Activated CD8-positive, alpha-beta memory T cell treated with anti-CD3 and anti-CD28 coated beads for 4 hours (primary cell): ENCODE results near the gene TRAIP.
"Not testable (repeated sequence)": the region's sequence is repeated elsewhere in the genome, so short reads cannot be mapped to it uniquely, and the experiment has no call there.

Source experiments
- DNase-seq, 2 donors: peaks; one replicate each; pipeline ENCODE4 v3.0.0-alpha.2; 2020; ENCODE audit warnings: low read depth in 2 of 2

The TRAIP gene

DNA sequence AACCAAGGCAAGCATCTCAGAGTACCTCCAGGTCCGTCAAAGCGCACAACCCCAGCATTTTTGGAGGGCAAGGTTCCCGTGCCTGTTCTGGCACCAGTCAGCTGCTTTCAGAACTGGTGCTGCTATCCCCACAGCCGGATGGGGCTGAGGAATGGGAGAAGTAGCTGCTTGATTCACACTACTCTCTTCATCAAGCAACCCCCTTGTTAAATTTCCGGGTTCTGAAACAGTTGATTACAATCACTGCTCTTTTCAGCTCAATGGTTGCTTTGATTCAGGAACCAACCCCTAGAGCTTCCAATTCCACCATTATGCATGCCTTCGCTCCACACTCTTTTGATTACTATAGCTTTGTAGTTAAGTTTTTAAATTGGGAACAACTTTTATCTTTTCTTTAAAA is 30.3 kb downstream of the TRAIP start:
- DNase-seq = no peak

DNA sequence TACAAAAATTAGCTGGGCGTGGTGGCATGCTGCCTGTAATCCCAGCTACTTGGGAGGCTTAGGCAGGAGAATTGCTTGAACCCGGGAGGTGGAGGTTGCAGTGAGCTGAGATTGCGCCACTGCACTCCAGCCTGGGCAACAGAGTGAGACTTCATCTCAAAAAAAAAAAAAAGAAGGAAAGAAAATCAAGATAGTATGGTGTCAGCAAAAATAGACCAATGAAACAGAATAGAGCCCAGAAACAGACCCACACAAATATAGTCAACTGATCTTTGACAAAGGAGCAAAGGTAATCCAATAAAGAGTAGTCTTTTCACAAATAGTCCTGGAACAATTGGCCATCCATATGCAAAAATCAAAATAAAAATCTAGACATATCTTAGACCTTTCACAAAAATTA is 33.2 kb downstream of the TRAIP start:
- not testable (repeated sequence) for DNase-seq

DNA sequence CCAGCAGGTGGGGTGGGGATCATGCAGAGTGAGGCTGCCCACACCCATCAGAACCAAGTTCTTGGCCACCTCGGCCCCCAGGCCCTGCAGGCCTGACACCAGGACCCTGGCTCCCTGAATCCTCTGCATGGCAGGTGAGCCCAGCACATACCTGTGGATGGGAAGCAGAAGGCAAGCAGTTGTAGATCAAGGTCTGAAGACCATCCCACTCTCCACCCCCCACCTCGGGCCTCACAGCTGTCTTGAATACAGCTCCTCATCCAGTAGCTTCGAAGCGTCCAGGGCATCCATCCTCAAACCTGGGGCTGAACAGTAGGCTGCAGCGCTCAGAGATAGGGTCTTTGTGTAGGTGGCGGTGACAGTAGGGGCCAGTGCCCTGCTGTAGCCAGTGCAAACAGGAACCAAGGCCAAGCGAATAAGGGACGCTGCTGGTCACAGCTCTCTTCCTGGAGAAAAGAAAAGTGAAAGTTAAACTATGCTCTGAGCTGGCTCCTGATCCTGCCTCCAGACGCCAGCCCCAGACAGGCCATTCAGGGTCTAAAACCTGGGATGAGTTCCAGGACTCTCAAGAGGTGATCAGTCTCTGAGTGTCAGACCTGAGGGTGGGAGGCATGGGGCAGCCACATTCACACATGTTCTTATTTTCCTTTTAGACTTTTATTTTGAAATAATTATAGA is 42.7 kb downstream of the TRAIP start, which contains the start of gene UBA7:
Gene UBA7 (minus strand): TSS at position 457 of the 678 bp plus-strand sequence. CDS start 166 bp downstream, at position 291.
- DNase-seq = no peak

DNA sequence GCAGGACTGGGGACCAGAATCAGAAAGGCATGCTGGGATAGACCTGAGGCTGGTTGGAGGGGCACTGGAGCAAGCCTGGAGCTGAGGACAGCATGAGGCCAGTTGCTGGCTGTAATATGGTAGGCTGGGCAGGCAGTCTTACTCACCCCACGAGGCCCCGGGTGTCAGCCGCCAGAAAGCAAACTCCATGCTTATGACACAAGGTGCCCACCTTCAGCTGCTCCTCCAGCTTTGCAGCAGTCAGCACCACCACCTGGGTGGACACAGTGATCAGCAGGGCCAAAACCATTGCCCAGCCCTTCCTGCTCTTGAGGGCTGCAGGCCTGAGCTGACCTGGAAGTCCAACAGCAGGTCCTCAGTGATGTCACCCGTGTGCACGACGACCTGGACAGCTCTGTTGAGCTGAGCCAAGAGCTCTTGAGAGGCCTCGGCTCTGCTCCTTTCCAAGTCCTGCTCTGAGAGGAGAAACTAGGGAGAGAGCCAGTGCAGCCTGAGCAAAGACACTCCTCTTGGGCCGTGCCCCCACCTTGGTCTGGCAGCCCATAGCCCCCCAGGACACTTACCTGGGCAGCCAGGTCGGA is 43.4 kb downstream of the TRAIP start:
- no peak for DNase-seq

DNA sequence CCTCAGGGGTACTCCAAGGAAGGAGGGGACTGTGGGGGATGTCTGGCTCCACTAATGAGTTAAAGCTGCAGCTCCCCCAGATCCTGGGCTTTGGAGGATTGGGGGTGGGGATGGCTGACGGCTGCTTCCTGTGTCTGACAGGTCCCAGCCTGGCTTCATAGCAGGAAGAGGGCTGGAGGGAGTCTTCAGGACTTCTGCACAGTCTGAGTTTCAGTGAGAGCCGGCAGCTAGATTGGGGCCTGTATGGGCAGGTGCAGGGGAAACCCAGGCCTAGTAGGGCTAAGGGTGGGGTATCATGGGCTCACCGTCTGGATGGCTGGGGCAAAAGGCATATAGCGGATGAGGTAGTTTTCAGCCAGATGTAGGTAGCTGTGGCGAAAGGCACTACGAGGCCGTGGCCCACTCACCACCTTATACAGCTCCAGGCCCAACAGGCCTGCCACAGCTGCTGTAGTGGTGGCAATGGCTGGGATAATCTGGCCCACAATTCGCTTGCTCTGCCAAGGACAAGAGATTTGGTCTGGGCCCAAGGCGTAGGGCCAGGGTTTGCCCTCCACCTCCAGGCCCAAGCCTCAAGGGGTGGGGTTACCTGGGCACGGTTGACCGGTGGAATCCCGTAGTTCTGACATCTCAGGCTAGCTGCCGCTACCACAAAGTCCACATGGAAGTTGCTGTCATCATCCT is 48.8 kb downstream of the TRAIP start:
- DNase-seq = no peak

DNA sequence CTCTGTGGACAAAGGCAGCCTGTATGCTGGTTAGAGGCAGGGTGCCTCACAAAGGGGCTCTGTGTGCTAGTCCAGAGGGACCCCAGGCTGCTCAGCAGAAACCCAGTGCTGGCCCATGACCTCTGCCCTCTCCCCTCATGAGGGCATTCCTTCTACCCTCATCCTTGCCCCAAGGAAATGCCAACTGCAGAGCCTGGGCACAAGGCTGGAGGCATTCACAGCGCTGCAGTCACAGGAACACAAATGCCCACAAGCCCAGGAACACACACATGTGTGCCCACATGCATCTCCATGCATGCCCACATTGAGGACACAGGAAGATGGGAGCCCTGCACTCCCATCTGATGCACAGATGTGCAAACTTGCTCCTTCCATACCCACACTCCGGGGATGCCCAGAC is 49.5 kb downstream of the TRAIP start:
- no peak for DNase-seq

DNA sequence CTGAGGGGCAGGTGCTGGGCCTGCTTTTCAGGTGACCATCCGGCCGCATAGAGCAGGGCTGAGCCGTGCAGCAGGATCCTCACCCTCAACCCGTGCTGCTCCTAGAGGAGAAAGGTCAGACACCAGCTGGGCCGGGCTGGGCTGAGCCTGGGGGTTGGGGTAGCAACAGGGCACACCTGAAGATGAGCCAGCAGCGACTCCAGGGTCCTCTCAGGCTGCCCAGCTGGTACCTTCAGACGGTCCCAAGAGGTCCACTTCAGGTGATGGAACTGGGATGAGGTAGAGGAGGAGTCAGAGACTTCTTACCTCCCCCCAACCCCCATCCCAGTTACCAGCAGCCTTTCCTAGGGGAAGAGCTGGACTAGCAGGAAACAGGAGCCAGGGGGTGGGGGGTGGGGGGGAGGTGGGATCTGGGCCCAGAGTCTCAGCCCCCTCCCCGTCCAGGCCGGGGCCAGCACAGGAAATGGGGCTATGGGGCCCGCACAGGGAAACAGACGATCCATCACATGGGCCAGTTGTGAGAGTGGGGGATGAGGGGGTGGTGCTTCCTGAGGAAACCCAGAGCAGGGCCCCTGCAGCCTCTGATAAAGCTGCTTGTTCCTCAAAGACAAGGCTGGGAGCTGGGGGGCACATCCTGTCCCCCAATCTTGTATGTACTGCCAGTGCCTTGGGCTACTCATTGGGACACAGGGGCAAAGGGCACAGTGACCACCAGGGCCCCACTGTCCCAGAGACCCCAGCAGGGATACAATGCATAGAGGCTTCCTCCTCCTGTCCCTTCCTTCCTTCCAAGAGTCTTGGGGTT is 50.3 kb downstream of the TRAIP start:
- DNase-seq = no peak

DNA sequence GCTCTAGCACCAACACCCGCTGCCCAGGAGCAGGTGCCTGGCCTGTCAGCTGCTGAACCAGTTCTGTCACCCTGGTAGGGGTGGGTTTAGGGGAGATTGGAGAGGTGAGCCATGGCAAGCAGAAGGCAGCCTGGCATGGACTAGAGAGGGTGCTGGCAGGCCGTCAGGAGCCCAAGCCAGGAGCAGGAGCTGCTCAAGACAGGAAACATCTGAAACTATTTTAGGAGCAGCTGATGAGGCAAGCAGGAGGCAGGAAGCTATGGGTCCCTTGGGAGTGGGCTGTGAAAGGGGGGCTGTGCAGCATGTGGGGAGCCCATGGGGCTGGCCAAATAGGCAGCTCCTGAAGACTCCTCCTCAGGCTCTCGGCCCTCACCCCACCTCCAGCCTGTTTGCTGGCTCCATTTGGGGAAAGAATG is 51.0 kb downstream of the TRAIP start:
- DNase-seq = no peak

DNA sequence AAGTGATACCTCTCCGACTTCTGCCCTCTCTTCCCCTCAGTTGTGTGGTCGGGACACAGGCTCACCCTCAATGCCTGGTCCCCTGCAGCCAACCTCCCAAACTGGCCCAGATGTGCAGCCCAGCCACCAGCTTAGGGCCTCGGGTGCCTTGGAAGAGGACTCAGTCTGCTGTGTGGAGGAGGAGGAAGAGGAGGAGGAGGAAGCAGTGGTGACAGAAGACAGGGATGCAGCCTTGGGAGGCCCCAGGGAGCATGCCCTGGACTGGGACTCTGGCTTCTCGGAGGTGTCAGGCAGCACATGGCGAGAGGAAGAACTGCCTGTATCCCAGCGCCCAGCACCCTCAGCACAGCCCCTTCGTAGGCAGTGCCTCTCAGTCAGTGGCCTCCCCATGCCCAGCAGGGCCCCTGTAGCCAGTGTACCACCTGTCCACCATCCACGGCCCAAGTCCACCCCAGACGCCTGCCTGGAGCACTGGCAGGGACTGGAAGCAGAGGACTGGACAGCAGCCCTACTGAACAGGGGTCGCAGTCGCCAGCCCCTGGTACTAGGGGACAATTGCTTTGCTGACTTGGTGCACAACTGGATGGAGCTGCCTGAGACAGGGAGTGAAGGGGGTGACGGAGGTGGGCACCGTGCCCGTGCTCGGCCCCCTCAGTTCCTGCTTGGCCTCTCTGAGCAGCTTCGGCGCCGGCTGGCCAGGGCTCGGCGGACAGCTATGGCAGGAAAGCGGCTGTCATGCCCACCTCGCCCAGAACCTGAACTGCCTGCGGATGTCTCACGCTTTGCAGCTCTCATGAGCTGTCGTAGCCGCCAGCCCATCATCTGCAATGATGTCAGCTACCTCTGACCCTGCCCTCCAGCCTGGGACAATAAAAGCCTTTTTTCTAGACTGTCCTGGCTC is 52.0 kb downstream of the TRAIP start:
- no peak for DNase-seq

DNA sequence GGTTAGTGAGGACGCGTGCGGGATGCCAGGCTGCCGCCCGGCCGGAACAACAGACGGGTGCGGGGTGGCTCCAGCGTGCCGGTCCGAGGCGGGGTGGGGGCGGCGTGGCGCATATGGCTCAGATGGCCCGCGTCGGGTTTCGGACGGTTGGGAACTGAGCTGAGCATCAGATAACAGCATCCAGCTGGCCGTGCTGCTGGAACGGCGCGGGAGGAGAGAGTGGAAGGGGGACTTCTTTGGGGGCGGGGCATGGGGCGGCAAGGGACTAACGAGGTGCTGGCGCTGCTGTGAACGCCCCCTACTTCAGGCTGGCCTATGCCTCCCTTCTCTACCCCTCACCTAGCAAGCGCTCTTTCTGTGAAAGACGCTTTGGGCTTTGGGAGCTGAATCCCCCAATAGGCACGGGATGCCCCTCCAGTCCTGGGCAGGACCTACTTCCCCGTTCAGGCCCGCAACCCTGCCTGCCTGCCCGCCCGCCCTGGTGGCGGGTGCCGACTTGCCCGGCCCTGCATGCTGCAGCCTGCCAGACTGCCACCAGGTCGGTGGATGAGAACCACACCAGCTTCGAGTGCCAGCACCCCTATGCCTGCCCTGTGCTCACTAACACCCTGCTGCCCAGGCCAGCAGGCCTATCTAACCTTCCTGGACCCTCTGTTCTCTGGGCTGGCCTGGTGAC is 52.8 kb downstream of the TRAIP start:
- DNase-seq = no peak

DNA sequence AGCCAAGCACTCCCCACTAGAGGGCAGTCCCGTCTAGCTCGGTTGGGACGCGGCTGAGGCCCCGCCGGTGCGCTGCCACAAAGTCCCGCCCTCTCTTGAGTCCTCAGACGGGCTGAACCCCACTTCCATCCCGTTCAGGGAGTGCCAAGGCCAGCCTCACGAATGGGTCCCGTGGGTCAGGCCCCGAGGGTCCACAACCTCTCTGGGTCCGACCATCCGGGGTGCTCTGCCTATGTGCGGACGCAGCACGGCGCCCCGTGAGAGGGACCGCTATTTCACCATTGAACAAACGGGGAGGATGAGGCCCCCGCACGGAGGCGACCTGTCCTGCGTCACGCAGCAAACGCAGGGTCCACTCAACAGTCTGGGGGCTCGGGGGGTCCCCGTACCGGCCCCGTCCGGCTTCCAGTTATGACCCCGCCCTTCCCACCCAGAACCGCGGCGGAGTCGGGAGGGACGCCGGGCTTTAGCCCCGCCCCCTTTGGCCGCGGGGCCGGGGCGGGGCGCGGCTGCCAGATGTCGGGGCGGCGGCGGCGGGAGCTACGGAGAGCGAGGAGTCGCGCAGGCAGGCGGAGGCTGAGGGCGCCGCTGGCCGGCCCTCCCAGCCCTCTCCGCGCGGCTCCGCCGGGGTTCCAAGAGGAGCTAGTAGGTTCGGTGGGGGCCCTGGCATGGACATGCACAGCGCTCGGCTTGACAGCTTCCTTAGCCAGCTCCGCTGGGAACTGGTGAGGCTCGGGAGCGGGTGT is 53.5 kb downstream of the TRAIP start, which contains the start of gene INKA1:
Gene INKA1 (plus strand): TSS at position 543 of the 746 bp plus-strand sequence. CDS start 132 bp downstream, at position 675.
- peak; percentile 67 to 72 for DNase-seq

DNA sequence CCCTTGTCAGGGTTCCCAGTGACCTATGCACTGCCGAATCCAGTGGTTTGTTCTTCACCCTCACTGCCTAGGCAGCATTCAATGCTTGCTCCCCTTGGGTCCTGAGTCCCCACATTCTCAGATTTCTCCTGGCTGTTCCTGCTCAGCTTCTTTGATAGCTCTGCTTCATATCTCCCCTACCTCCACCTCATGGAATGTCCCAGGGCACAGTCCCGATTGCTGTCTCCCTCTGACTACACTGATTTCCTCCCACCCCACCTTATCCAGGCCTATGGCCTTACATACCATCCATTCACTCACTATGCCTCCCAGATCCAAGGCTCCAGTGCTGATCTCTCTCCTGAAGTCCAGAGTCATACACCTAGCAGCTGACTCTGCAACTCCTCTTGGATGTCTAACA is 55.2 kb downstream of the TRAIP start:
- no peak for DNase-seq

DNA sequence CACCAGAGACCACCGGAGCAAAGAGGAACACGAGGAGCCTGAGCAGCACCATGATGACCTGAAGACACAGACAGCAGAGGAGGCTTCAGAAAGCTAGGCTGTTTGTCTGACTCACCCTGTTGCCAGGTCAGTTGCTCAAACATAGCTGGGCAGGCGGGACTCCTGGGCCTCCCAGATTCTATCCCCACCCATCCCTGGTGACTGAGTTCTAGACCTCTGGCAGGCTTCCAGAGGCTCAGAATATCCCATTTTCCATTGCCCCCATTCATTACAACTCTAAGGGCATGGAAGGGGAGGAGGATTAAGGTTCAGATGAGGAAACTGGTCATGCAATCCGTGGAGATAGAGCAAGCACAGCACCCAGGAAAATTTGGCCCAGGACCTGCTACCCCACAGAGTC is 56.6 kb downstream of the TRAIP start, which contains the start of gene CDHR4:
Gene CDHR4 (minus strand): TSS at position 113 of the 400 bp plus-strand sequence. CDS start 61 bp downstream, at position 52.
- no peak for DNase-seq

DNA sequence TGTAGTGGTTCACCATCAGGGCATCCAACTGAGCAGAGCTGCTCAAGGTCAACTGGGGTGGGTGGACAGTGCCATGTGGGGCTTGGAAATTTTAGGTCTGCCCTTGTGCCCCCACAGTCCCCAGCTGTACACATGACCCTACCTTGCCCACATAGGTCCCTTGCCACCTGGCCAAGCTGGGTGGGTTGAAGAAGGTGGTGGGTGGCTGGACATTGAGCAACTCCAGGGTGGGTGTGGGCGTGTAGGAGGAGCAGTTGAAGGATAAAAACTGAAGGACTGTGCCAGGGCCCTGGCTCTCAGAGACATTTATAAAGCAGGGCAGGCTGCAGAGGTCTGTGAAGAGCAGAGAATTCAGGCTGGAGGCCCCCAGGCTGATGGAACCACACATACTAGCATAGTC is 57.3 kb downstream of the TRAIP start:
- DNase-seq = no peak

DNA sequence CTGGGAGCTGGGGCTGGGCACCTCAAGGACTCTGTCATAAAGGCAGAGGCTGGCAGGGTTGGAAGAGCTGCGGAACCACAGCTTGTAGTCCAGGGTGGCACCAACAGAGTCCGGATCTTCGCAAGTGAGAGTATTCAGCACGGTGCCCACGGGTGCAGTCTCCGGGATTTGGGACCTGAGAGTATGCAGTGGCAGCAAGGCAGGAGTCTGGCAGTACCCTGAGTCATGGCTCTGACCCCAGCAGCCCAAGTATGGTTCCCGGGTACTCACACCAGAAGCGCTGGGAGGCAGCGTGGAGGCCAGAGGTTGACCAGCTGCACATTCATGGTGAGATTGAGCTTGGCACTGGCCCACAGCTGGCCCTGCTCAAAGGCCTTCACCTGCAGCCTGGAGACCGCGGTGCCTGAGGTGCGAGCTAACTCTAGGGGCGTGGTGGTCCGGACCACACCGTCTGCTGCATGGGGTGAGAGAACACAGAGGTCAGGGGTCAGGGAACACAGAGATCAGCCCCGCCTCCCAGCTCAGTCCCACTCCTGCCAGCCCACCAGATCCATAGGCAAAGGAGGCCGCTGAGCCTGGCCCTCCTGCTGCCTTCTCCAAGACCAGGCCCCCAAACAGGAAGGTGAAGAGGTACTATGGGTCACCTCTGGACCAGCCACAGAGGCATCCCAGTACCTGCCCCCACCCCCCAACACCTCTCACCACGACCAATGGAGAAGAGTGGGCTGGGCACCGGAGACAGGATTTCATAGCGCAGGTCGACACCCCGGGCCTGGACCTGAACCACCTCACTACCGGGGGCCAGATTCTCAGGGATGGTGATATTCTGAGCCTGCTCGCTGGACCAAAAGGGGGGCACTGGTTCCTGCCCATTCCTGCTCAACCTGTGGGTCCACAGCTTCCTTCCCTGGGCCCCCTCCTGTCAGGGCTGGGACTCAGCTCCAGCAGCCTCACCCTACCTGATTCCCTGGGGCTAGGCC is 61.1 kb downstream of the TRAIP start:
- no peak for DNase-seq

DNA sequence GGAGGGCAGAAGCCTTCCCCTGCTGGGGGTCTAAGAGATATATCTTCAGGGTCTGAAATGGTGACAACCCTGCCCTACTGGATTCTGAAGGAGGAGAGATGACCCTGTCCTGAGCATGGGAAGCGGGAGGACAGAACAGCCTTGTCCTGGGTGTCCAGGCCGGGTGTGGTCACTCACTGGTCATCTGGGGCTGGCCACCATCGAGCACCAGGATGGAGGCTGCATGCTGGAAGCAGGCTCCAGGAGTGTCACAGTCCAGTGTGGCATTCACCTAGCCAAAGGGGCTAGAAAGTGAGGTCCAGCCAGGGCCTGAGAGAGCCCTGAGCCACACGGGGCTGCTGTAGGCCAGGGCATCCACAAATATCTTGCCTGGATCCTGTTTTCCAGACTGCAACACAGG is 61.9 kb downstream of the TRAIP start:
- DNase-seq = no peak

DNA sequence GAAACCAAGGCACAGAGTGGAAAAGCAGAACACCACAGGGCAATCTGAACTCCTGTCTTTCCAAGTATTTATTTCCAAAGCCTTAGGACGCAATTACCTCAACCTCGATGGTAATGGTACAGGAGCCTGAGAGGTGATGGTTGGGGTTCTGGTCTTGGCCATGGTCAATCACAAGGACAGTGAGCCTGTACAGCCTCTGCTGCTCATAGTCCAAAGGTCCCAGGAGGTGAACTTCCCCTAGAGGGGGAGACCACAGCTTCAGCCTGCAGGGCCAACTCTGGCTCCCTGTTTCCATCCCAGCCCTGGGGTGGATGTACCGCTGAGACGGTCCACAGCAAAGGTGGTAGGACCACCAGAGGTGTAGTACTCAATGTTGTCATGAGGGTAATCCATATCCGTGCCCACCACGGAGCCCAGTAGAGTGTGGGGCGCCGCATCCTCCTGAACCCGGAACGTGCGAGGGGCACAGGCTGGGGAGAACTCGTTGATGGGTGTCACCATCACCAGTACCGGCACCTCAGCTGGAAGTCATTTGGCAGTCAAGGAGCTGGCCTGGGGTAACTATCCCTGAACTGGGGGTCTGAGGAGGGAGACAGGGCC is 62.8 kb downstream of the TRAIP start:
- no peak for DNase-seq
